HG03280 (cell line): ENCODE data around the gene CD2AP.
"Not testable (repeated sequence)": the region's sequence is repeated elsewhere in the genome, so short reads cannot be mapped to it uniquely, and the experiment has no call there.

Experiments
- ATAC-seq: cut with Tn5 transposase; IDR thresholded peaks from one replicate; pipeline ENCODE4 v1.9.1; 2021; ENCODE audit warnings: mild to moderate bottlenecking, moderate library complexity; ENCODE audit not compliant: unreplicated experiment

Gene CD2AP, protein sequence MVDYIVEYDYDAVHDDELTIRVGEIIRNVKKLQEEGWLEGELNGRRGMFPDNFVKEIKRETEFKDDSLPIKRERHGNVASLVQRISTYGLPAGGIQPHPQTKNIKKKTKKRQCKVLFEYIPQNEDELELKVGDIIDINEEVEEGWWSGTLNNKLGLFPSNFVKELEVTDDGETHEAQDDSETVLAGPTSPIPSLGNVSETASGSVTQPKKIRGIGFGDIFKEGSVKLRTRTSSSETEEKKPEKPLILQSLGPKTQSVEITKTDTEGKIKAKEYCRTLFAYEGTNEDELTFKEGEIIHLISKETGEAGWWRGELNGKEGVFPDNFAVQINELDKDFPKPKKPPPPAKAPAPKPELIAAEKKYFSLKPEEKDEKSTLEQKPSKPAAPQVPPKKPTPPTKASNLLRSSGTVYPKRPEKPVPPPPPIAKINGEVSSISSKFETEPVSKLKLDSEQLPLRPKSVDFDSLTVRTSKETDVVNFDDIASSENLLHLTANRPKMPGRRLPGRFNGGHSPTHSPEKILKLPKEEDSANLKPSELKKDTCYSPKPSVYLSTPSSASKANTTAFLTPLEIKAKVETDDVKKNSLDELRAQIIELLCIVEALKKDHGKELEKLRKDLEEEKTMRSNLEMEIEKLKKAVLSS

GRCh38 chr6:47477497-47478232 lies at the start of gene CD2AP:
Gene CD2AP, plus strand, starts transcription at chr6:47477789. Its CDS starts 456 bp downstream, at chr6:47478245.
- peak; percentile 85 for ATAC-seq

DNA sequence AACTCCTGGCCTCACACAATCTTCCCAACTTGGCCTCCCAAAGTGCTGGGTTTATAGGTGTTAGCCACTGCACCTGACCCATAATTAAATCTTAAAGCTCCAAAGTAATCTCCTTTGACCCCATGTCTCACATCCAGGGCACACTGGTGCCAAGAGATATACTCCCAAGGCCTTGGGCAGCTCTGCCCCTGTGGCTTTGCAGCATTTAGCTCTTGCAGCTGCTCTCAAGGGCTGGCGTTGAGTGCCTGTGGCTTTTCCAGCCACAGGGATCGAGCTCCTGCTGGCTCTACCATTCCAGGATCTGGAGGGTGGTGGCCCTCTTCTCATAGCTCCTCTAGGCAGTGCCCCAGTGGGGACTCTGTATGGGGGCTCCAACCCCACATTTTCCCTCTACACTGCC lies 49.3 kb upstream of the CD2AP start:
- ATAC-seq, result no peak

- ATAC-seq, result no peak
Observed at GRCh38 chr6:47428746-47429664, 48.6 kb upstream of the CD2AP start.

DNA sequence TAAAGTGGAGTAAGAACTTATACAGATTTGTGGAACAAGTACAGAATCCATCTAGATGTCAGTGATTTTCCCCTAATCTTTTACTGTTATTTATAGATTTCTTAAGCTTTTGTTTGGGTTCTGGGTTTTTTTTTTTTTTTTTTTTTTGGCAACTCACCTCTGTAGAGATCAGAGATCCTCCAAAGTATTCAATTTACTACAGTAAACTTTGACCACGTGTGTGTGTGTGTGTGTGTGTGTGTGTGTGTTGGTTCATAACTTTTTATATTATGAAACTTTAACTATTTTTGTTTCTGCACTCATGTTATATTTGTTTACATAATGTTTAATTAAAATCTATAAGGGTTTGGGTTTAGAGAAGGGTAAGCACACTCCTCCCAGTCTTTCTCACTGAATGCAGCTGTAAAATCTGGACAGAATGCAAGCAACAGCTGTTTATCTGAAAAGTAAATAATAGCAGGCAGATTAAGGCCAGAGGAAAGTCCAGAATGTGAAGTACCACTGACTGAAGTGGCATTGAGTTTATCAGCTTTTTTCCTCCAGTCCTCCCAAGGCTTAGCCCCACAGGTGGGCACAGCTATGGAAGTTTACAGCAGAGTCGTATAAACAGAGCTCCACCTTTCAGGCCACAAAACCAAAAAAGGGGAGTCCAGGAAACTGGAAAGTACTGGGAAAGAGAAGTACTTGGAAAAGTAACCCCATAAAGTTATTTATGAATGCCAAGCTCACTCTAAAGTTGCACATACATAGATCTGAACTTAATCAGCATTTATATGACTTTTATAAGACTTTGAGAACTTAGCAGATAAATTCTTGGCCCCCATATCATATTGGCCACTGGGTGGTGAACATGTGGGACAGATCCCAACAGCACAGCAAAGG lies 43.0 kb upstream of the CD2AP start:
- ATAC-seq, result no peak

- no peak for ATAC-seq
Observed at GRCh38 chr6:47435254-47435612, 42.4 kb upstream of the CD2AP start.

DNA sequence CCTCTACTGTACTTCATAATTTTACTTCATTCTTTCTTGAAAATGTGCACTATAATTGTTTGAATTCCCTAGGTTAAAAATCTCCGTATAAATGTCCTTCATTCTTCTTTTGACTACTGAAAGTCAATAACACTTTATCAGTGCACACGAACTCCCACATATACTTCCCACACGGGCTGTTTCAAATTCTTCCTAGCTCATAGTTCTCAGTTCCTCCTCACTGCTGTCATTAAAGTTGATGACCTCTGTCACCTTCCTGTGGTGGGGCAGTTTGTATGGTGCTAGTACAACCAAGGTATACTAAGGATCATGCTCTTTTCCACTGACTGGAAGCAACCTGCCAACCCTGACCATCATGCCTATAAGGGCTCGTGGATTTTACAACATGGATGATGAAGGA lies 40.0 kb upstream of the CD2AP start:
- peak; percentile 46 for ATAC-seq

- peak; percentile 75 for ATAC-seq
Observed at GRCh38 chr6:47438481-47439347, 38.9 kb upstream of the CD2AP start.

DNA sequence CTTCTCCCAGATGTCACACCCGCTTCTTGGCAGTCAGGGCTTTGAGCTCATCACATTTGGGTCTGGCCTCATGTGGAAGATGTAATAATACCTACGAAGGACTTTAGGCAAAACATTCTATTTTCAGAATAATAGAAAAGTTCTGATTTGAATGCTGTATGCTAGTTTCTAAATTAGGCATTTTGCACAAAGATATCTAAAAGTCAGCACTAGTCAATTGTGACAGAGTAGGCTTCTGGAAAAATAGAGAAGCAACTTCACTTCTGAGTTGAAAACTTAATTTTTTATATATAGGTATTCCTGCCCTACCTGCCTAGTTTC lies 38.3 kb upstream of the CD2AP start:
- ATAC-seq, result no peak

DNA sequence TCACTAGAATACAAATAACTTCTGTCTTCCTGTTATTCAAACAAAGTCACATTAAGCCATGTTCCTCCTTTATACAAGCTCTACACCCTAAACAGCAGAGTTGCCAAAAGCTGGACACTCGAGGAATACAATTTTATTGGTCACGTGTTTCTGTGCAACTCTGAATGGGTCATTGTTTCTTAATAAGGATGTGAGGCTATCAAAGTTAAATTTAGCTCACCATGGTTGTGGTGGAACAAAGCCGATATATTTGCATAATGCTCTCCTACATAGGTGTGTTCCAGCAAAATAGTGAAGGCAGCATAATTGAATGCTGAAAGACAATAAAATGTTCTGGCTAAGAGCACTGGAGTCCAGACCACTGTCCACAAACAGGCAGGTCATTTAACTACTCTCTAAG lies 36.9 kb upstream of the CD2AP start:
- peak; percentile 62 for ATAC-seq

DNA sequence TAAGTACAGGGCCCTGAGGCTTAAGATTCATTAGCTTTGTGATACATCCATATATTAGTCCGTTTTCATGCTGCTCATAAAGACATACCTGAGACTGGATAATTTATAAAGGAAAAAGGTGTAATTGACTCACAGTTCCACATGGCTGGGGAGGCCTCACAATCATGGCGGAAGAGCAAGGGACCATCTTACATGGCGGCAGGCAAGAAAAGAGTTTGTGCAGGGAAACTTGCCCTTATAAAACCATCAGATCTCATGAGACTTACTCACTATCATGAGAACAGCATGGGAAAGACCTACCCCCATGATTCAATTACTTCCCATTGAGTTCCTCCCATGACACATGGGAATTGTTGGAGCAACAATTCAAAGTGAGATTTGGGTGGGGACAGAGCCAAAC lies 32.6 kb upstream of the CD2AP start:
- ATAC-seq, result not testable (repeated sequence)

DNA sequence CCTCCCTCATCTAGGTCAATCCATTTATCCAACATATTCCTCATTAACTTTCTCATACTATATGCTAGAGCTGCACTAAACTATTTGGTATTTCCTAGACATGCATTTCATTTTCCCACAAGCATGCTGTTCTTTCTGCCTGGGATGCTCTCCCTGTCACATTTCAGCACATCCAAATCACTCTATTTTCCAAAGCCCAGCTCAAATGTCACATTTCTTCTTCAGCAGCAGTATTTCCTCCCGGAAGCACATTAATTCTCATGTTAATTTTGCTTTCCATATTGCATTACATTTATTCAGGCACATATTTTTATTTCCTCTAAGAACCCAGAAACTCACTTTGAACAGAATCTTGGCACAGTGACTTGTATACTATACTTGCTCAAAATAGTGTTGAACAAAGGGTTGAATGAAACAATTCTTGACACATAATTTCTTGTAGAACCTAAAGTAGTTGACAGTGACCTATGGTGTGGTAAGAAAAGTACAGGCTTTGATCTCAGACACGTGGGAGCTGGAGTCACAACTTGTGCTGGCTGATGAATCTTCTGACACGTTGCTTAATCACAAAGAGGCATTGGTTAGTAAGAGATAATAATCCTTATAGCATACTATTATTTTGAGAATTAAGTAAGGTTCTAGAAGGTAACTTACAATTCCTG lies 30.8 kb upstream of the CD2AP start:
- ATAC-seq, result no peak

- ATAC-seq, result no peak
Observed at GRCh38 chr6:47447722-47448121, 29.9 kb upstream of the CD2AP start.

- ATAC-seq, result no peak
Observed at GRCh38 chr6:47451162-47451561, 26.4 kb upstream of the CD2AP start.

DNA sequence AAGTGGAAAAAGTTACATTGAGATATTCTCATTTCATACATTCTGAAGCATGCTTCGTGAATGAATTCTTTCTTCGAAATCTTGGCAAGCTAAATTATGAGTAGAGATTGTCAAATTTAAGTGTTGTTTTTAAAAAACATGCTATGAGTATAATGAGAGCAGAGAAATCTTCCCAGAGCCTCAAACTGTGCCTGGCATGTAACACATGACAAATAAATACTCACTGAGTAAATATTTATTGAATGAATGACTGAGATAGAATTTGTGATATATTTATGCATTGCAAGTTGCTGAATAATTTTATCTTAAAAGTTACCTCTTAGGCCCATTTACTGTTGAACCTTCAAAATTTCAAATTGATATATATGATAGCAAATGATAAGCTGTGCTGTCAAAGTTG lies 24.7 kb upstream of the CD2AP start:
- no peak for ATAC-seq

DNA sequence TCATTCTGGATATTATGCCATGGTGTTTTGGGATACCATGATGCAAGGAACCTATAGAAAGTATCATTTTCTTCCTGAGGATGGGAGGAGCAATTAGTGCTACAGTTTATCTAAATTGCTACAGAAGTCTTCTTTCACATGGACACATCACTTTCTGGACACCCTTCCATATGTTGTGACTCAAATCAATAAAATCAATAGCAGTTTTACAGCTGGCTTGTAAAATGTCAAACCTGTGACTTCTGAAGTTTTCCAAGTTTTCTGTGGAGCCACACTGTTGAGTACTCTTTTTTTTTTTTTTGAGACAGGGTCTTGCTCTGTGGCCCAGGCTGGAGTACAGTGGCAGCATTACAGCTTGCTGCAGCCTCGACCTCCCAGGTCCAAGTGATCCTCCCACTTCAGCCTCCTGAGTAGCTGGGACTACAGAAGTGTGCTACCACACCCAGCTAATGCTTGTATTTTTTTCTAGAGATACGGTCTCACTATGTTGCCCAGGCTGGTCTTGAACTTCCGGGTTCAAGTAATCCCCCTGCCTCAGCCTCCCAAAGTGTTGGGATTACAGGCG lies 24.1 kb upstream of the CD2AP start:
- ATAC-seq, result no peak

DNA sequence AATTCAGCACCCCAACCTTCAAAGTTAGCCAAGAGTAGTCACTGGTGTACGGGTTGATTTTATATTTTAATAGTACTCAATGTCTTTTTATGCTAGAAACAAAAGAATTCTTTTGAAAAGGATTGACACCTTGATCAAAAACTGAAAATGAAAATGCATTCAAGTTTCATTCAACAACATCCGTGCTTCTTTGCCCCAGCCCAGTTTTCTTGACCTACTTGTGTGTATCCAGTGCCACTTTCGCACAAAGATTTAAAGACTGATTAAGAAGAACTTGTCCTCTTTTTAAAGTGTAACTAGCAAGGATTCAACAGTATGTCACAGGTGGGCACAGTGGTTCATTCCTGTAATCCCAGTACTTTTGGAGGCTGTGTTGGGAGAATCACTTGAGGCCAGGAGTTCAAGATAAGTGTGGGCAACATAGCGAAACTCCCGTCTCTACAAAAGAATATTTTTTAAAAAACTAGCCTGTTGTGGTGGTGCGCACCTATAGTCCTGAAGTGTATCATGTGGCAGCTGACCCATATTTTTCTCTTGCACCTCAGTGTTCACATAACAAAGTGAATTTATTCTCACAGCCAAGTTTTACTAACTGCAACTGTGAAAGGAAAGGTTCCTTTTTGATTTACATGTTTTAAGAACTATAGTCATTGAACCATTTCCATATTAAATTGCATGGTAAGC lies 22.7 kb upstream of the CD2AP start:
- ATAC-seq, result no peak

GRCh38 chr6:47455533-47456209 lies 21.9 kb upstream of the CD2AP start:
- ATAC-seq, result peak; percentile 91
